GM19372 (cell line): ENCODE measurements around the gene SWT1.
A peak's percentile ranks its signal among the peaks of the same experiment; 100 is the strongest.
"Not testable (repeated sequence)": the region's sequence is repeated elsewhere in the genome, so short reads cannot be mapped to it uniquely, and the experiment has no call there.

Source experiments
- ATAC-seq: cut with Tn5 transposase; IDR thresholded peaks from one replicate; pipeline ENCODE4 v1.9.1; 2021; ENCODE audit warnings: mild to moderate bottlenecking, low read depth, moderate library complexity; ENCODE audit not compliant: unreplicated experiment

Gene SWT1

DNA sequence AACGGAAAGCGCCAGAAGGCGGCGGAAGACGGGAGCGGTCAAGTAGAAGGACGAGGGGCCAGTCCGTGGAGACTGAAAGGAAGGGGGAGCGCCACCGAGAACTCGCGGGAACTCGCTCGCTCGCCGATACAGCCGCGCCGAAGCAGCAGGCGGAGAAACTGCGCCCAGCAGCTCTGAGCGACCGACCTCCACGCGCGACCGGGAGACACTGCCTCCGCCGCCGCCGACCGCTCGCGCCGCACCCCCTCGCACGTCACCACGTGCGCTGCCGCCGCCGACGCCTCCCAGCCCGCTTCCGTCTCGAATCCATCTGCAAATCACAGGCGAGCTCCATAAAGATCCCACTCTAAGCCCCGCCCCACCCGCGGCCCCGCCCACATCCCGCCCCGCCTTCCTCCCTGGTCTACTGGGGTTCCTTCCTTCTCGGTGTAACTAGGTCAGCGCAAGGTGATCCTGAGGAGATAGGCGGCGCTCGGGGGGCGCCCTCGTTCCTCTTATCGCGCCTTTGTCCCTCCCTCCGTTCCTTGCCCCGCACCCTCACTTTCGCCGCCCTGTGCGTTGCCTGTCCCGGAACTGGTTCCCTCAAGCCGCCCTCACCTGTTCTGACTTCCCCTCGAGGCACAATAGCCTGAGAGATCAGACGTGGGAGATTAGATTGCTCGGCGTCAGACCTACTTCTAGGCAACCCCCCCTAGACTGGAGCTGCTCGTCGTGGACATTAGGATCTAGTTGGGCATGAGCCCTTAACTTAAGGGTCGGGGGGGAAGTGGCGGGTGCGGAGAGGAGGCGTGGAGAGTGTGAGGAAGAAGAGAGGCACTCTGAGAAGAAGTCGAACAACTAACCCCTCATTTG, 160.3 kb downstream of the SWT1 start, which contains the start of gene IVNS1ABP:
Gene IVNS1ABP, minus strand, starts transcription at position 210 of the 852 bp plus-strand sequence. CDS start 7,750 bp downstream, outside the sequence.
- peak; percentile 67 for ATAC-seq

- ATAC-seq: peak; percentile 27
Measured at GRCh38 chr1:185317886-185318310, 160.9 kb downstream of the SWT1 start.

DNA sequence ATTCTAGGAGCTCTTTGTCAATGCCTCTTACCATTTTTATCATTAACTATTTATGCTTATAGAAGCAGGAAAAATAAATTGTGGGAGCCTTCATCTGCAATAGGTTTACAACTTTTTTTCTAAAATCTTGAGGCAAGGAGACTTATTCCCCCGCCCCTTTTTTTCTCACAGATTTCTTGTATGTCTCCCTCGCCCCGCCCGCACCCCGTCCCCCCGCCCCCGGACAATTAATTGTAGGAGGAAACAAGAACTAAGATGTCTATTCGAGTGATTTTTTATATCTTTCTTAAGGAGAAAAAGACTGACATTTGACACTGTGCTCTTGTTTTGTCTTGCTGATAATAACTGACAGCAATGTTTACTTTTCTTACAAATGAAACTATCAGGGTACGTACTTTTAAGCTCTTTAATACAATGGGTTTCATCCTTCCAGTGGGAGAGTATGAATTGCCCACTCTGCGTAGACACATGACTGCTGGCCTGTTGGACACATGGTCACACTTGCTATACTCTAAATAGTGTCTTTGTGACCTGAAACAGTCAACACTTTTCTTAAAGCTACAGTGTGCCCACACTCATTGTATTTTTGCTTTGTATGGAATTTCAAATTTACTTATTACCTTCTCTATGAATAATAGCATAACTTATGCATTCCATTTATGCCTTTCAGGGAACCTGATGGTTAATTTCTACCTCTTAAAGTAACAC, 161.6 kb downstream of the SWT1 start:
- ATAC-seq: no peak

DNA sequence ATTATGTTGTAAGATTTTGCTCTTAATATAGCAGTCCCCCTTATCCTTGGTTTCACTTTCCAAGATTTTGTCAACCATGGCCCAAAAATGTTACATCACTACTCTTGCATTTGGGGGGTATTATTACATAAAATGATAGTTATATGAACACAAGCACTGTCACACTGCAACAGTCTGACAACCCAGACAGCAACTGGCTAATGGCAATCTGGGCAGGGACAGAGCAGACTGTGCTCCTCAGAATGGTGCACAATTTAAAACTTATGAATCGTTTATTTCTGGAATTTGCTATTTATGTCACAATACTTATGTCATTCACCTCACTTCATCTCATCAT, 162.1 kb downstream of the SWT1 start:
- ATAC-seq: no peak

GRCh38 chr1:185321104-185321503, 164.1 kb downstream of the SWT1 start:
- ATAC-seq: not testable (repeated sequence)

DNA sequence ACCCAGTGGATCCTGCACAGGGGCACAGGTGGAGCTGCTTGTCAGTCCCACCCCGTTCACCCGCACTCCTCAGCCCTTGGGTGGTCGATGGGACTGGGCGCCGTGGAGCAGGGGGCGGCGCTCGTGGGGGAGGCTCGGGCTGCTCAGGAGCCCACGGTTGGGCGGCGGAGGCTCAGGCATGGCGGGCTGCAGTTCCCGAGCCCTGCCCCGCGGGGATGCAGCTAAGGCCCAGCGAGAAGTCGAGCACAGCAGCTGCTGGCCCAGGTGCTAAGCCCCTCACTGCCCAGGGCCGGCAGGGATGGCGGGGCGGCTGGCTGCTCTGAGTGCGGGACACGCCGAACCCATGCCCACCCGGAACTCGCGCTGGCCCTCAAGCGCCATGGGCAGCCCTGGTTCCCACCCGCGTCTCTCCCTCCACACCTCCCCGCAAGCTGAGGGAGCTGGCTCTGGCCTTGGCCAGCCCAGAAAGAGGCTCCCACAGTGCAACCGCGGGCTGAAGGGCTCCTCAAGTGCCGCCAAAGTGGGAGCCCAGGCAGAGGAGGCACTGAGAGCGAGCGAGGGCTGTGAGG, 164.8 kb downstream of the SWT1 start:
- ATAC-seq: not testable (repeated sequence)

DNA sequence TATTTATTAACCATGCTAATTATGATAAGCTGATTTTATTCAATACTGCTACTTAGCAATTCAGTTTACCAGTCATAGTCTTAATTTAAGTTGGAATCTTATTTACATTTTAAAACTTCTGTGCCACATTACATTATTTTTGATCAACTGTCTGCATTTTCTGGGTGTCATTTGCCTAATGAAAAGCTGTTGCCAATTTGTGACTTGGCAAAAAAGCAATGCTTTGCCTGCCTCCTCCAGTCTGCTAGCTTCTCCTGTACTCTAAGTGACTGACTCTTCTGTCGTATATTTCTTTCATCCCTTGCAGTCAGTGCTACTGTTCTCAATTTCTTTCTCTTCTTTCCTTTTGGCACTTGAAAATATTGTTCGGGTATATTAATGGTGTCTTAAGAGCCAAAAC, 165.7 kb downstream of the SWT1 start:
- no peak for ATAC-seq

GRCh38 chr1:185324118-185324517, 167.2 kb downstream of the SWT1 start:
- ATAC-seq: no peak

DNA sequence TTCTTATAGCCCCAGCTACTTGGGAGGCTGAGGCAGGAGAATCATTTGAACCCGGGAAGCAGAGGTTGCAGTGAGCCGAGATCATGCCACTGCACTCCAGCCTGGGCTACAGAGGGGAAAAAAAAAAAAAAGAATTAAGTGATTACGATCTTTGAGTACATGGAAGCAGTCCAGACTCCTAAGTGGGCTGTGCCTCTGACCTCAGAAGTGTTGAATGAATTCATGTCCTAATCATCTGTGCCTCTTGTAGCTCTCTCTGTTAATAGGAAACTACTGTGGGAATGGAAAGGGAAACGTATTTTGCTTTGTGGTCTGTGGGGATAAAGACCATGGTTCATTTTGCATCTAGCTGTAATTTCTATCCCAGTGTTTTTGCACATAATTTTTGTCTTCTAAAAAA, 168.4 kb downstream of the SWT1 start:
- ATAC-seq: no peak

GRCh38 chr1:185328255-185328654, 171.3 kb downstream of the SWT1 start:
- no peak for ATAC-seq

- no peak for ATAC-seq
Measured at GRCh38 chr1:185334182-185334581, 177.2 kb downstream of the SWT1 start.

DNA sequence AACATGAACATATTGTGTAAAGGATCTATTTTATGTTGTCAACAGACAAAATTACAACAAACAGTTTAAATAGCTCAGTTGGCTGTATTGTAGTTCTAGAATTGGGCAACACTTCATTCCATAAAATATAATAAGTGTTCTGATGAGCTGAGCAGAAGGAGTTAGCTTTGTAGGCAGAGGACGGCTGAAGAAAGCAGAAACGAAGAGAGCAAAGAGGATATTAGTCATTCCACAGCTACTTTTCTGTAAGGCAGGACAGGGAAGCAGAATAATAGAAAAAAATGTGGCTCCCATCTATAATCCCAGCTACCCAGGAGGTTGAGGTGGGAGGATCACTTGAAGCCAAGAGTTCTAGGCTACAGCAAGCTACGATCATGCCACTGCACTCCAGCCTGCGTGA, 180.3 kb downstream of the SWT1 start:
- no peak for ATAC-seq

DNA sequence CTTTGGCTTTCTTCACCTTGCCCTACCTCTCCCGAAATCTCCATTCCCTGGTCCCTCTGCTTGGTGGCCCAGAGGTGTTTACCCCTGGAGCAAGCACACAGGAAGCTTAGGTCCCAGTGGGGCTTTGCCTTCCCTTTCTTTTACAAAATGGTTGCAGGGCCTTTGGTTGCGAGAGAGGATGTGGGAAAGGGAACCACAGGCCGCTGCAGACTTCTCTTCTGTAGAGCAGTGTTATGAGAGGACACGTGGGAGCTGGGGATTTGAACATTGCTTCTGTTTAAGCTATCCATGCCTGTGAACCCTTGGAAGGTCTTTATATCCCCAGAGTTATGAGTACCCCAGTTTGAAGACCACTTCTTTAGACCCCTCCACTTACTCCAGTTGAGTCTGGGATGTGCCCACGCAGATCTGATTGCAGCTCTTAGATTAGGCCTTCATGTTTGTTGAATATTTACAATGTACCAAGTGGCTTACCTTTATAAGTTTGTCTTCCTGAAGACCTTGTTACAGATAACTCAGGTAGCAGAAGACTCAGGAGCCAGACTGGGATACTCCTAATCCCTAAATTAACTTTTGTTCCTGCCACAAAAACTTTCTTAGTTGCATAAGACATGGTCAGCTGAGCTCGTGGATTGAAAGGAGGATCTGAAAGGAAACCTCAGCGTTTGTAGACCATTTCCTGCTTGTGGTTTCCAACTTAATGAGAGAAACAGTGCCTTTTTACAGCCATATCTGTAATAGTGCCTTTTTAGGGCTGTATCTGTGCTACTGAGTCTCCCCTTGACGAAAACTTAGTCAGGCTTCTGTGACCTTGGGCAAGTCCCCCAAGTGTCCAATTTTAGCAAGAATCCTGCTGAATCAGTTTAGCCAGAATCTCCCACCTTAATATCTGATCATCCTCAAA, 182.0 kb downstream of the SWT1 start:
- peak; percentile 95 for ATAC-seq

DNA sequence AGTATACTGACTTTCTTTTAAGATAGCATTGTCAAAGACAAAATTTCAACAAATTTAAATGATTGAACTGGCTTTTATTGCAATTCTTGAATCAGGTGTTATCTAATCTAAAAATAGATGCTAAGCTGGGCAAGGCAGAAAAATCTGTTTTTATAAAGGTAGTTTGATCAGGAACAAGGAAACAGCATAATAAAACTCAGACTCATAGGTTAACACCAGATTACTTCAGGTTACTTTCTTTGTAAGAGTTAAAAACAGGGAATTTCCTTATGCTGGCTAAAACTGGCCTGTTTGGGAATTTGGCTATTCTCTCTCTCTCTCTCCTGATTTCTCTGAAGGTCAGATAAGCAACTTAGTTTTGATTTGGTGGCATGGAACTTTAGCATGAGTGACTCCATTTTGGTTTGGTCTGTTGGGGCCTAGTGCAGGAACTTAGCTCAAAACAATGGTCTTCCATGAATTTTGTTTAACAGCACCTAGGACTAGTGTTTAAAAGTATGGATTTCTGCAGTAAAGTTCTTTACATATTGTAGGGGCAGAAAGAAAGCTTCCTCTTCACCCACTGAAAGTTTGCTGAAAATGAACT, 184.3 kb downstream of the SWT1 start:
- no peak for ATAC-seq
